ENCODE measurements around the gene ARFGEF2. TPM values are rescaled to one million over a fixed set of nuclear protein-coding genes. Genes with fewer than 3 reads are reported as not detected.
A peak's percentile ranks its signal among the peaks of the same experiment; 100 is the strongest.

The ARFGEF2 gene
- total RNA-seq, 4 donors from 2014 or later = 33.6 to 45.2 (median 39.3) TPM

DNA sequence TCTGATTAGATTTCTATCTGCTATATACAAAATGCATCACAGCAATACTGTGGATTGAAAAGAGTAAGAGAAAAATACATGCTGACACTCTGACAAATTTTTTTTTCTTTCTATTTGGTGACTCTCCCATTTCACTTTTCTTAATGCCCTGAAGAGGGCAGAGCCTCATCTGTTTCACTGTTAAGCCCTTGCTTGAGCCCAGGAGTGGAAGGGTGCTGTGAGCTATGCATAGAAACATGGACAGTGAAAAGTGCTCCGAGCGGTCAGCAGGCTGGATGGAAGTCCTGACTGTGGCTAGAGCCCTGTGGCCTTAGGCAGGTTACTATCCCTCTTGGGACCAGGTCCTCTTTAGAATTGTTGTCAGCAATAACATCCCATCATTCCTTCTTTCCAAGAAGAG is 107.2 kb downstream of the ARFGEF2 start:
- Histone ChIP-seq H3K4me3 (no peak overlapping the region), H3K36me3 (peaks cover 70 to 98% (median 81%) of the 10 kb centered on the region in 4 donors), H3K27ac (replicated peaks in 1 of 4) (peak overlapping the region; percentile 32 to 75 (median 70)), H3K4me1 (peaks cover 0 to 30% (median 11%) of the 10 kb centered on the region in 4 donors), H3K27me3 (no peaks in the 10 kb centered on the region), H3K9me3 (no peaks in the 10 kb centered on the region)
- TF ChIP-seq, protein P1, sequence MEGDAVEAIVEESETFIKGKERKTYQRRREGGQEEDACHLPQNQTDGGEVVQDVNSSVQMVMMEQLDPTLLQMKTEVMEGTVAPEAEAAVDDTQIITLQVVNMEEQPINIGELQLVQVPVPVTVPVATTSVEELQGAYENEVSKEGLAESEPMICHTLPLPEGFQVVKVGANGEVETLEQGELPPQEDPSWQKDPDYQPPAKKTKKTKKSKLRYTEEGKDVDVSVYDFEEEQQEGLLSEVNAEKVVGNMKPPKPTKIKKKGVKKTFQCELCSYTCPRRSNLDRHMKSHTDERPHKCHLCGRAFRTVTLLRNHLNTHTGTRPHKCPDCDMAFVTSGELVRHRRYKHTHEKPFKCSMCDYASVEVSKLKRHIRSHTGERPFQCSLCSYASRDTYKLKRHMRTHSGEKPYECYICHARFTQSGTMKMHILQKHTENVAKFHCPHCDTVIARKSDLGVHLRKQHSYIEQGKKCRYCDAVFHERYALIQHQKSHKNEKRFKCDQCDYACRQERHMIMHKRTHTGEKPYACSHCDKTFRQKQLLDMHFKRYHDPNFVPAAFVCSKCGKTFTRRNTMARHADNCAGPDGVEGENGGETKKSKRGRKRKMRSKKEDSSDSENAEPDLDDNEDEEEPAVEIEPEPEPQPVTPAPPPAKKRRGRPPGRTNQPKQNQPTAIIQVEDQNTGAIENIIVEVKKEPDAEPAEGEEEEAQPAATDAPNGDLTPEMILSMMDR (IDR thresholded peaks at IDR 0.05) = peak; percentile 13 to 57 (median 18)
- TF ChIP-seq POLR2A (IDR thresholded peaks at IDR 0.05; ENCODE audit: low read depth) = no peak
- TF ChIP-seq POLR2AphosphoS5 (IDR thresholded peaks at IDR 0.05) = no peak
- TF ChIP-seq EP300 (IDR thresholded peaks at IDR 0.05) = no peak
- intact Hi-C loops (cut with DNase I) = loop anchor here (2.0 kb wide), 1 partner anchor 18 kb away; the partner anchor contains the start of gene CSE1L
- DNase-seq (ENCODE audit: extremely low spot score) = no peak
- 40% methylated on average over 2 of the region's 2 CpGs for WGBS

DNA sequence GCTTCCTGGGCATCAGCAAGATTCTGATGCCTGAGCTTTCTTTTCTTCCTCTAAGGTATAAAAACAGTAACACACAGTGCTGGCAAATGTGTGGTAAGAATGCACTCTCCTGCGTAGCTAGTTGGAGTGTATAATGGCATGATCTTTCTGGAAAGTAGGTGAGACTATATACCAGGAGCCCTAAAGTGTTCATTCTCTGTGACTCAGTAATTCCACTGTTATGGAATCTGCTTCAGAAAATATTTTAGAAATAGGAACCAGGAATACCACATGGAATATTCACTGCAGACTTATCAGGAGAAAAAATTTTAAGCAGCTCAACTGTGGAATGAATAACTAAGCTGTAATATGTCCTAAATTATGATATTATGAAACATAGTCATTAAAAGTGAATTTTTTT is 107.7 kb downstream of the ARFGEF2 start:
- intact Hi-C loops (cut with DNase I) = loop anchor here (2.0 kb wide), 1 partner anchor 18 kb away; the partner anchor contains the start of gene CSE1L
- 46% methylated on average over 1 of the region's 1 CpG for WGBS
- peaks cover 69 to 98% (median 80%) of the 10 kb centered on the region in 4 donors for H3K36me3 ChIP-seq

DNA sequence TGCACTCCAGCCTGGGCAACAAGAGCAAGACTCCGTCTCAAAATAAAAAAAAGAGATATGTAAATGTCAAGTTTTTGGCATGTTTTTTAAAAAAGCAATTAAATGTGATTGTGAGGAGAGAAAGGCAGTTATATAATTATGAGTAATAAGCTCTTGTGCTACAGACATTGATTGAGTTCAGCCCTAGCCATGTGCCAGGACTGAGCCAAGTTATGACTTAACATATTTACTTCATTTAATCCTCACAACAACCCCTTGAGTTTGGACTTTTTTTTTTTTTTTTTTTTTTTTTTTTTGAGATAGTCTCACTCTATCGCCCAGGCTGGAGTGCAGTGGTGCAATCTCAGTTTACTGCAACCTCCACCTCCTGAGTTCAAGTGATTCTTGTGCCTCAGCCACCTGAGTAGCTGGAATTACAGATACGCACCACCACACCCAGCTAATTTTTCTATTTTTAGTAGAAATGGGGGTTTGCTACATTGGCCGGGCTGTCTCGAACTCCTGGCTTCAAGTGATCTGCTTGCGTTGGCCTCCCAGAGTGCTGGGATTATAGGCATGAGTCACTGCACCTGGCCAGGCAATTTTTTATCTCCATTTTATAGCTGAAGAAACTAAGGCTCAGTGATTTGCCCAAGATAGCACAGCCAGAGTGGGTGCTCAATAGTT is 109.6 kb downstream of the ARFGEF2 start:
- no peak for DNase-seq (ENCODE audit: extremely low spot score)
- TF ChIP-seq, protein P1 (IDR thresholded peaks at IDR 0.05) = no peak
- TF ChIP-seq POLR2AphosphoS5 (IDR thresholded peaks at IDR 0.05) = peak in 1 of 2 donors; percentile 15
- no peaks in the 10 kb centered on the region for H3K27me3 ChIP-seq
- H3K27ac ChIP-seq (replicated peaks in 1 of 4) = peak overlapping the region in 3 of 4 donors; percentile 43 to 75 (median 47)
- peaks cover 53 to 94% (median 78%) of the 10 kb centered on the region in 4 donors for H3K36me3 ChIP-seq
- no peak overlapping the region for H3K4me3 ChIP-seq
- H3K9me3 ChIP-seq = no peaks in the 10 kb centered on the region
- WGBS = 70% methylated on average over 6 of the region's 6 CpGs
- intact Hi-C loops (cut with DNase I) = no loop called here
- peaks cover 0 to 30% (median 11%) of the 10 kb centered on the region in 4 donors for H3K4me1 ChIP-seq

More for the DNA sequence above, 107.7 kb downstream of the ARFGEF2 start:
- H3K4me3 ChIP-seq = no peak overlapping the region
- H3K9me3 ChIP-seq = no peaks in the 10 kb centered on the region
- TF ChIP-seq, protein P1 (IDR thresholded peaks at IDR 0.05) = no peak
- TF ChIP-seq POLR2AphosphoS5 (IDR thresholded peaks at IDR 0.05) = peak in 1 of 2 donors; percentile 30
- DNase-seq (ENCODE audit: extremely low spot score) = no peak
- peak overlapping the region; percentile 32 to 75 (median 70) for H3K27ac ChIP-seq (replicated peaks in 1 of 4)
- no peaks in the 10 kb centered on the region for H3K27me3 ChIP-seq
- peaks cover 0 to 30% (median 11%) of the 10 kb centered on the region in 4 donors for H3K4me1 ChIP-seq

- H3K4me3 ChIP-seq = no peak overlapping the region
- no peak for DNase-seq (ENCODE audit: extremely low spot score)
- no peak overlapping the region for H3K27ac ChIP-seq (replicated peaks in 1 of 4)
- H3K4me1 ChIP-seq = peaks cover 0 to 30% (median 11%) of the 10 kb centered on the region in 4 donors
- H3K36me3 ChIP-seq = peaks cover 40 to 81% (median 70%) of the 10 kb centered on the region in 4 donors
- no peak for TF ChIP-seq POLR2A (IDR thresholded peaks at IDR 0.05; ENCODE audit: low read depth)
- TF ChIP-seq, protein P1 (IDR thresholded peaks at IDR 0.05) = no peak
- TF ChIP-seq POLR2AphosphoS5 (IDR thresholded peaks at IDR 0.05) = no peak
- no peak for TF ChIP-seq EP300 (IDR thresholded peaks at IDR 0.05)
- H3K27me3 ChIP-seq = no peaks in the 10 kb centered on the region
- WGBS = 95% methylated on average over 8 of the region's 8 CpGs
- intact Hi-C loops (cut with DNase I) = no loop called here
- no peaks in the 10 kb centered on the region for H3K9me3 ChIP-seq
Observed at GRCh38 chr20:49032455-49032854, 110.9 kb downstream of the ARFGEF2 start.

All from esophagus muscularis mucosa (tissue), 4 donors.